Bone marrow (tissue), 2 donors: ENCODE data around the gene GATAD2A.
A peak's percentile ranks its signal among the peaks of the same experiment; 100 is the strongest.

Source experiments
- DNase-seq, 2 donors: peaks; one replicate each; lab custom pipeline; 2025; lab: John Stamatoyannopoulos, UW

The GATAD2A gene

GRCh38 chr19:19547674-19548336 is 142.3 kb downstream of the GATAD2A start:
- DNase-seq = no peak

- DNase-seq = no peak
Observed at GRCh38 chr19:19548915-19549759, 143.7 kb downstream of the GATAD2A start.

- DNase-seq = no peak
Observed at GRCh38 chr19:19549804-19550464, 144.5 kb downstream of the GATAD2A start.

DNA sequence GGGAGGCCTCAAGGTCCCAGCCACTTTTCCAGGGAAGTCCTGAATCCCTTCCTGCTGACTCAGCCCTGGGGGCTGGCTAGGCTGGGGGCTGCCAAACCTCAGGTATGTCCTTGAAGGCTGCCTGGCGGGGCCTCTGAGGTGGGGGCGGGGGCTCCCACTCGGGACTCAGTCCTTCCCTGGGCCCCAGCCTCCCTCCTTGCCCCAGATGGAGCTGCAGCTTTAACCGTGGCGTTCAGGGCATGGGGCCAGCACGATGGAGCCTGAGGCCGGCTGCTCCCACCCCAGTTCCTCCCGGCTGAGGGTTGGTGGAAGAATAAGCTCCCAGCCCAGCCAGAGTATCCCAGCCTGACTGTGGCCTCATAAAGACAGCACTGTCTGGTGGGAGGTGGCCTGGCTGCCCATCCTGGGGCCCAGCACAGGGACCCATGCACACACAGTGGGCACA is 145.0 kb downstream of the GATAD2A start:
- DNase-seq = no peak

- DNase-seq = no peak
Observed at GRCh38 chr19:19550972-19551852, 145.7 kb downstream of the GATAD2A start.

DNA sequence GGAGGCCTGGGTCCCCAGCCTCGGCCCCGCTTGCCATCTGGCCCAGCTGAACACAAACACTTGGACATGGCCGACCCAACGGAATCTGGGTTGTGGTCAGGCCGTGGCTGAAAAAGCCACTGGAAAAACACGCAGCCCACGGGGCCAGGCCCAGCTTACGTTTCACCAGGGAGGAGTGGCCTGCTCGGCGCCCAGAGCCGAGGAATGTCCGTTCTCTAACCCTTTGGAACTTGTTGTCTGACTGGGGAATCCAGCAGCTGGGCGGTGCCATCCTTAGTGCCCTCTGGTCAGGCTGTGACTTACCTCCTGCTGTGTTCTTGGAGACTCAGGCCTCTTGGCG is 146.3 kb downstream of the GATAD2A start:
- DNase-seq = no peak

- no peak for DNase-seq
Observed at GRCh38 chr19:19552798-19553197, 147.3 kb downstream of the GATAD2A start.

- DNase-seq = no peak
Observed at GRCh38 chr19:19553670-19554069, 148.2 kb downstream of the GATAD2A start.

DNA sequence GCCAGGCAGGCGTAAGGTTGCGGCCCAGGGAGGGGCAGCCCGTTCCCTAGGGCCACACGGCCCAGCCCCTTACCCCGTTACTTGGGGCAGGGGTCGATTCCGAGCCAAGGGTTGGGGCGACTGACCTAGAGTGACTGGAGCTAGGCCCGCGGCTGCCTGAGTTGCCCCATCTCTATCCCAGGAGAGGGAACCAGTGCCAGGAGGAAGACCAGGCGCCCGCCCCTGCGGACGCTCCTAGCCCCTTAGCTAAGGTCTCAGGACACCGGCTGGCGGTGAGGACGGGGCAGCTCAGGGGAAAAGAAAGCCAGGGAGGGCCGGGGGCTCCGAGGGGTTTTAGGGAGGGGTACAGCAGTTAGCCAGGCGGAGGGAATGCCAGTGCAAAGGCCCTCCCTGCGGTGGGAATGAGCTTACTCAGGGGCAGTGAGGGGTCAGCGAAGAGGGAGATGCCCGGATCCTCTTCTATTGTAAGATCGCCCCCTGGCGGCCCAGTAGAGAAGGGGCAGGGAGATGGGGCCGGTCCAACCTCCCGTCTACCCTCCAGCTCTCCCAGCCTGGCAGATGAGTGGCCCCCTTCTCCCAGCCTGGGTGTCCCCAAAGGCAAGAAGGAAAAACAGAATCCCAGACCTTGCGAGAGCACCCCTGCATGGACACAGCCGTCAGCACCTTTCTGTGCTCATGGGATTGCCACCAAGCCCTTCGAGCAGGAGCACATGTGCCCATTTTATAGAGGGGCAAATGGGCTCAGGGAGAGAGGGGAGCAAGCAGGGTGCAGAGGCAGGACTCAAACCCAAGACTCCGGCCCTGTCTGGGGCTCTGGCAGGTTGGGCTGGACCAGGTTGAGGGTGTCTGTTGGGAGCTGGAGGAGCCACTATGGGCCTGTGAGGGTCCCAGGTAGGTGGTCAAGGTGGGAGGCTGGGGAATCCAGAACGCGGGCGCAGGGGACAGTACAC is 148.9 kb downstream of the GATAD2A start:
- DNase-seq = peak in 1 of 2 donors; percentile 14

DNA sequence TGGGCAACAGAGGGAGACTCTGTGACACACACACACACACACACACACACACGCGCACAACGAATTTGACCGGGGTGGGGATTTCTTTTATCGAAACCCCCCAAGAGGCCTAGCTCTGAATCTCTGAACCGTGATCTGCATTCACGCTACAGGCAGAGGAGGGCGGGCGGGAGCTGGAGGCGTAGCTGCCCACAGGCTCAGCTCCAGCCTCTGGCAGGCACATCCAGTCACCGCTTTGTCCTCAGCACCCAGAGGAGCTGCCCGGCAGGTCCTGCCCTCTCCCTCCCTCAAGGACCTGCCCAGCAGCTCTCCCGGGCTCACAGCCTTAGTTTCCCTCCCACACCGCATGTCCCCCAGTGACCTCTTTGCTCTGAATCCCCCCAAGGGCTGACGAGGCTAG is 152.6 kb downstream of the GATAD2A start:
- no peak for DNase-seq
